Left lobe of liver (tissue), 2 donors: ENCODE results near the gene MYO7A. TPM values are rescaled to one million over a fixed set of nuclear protein-coding genes. Genes with fewer than 3 reads are reported as not detected.
"Not testable (repeated sequence)": the region's sequence is repeated elsewhere in the genome, so short reads cannot be mapped to it uniquely, and the experiment has no call there.

Experiments used
- ATAC-seq: fragments of 200-7000 bp; cut with Tn5 transposase; one replicate; pipeline ENCODE4 v1.9.1; 2020; ENCODE audit warnings: mild to moderate bottlenecking, moderate library complexity
- DNase-seq: peaks from one replicate; pipeline ENCODE4 v3.0.0-alpha.2; 2020; ENCODE audit warnings: low spot score
- total RNA-seq: library from RNA; stranded (reverse); gene quantifications from one replicate; pipeline ENCODE4 v1.2.1, GENCODE V29; 2021
- donor health status: DM: no; HTN: no; CAD: no; lungs with moderate emphysema.
- donor health status: DM: no; HTN: yes; CAD: no.

Gene MYO7A
- total RNA-seq, 1 donor from 2014 or later = 38.5 TPM

GRCh38 chr11:77092382-77092781 is 35.7 kb upstream of the MYO7A start:
- ATAC-seq = no peak

GRCh38 chr11:77093056-77093891 is 34.8 kb upstream of the MYO7A start:
- ATAC-seq (no peak), DNase-seq (no peak)

More at GRCh38 chr11:77092382-77092781, 35.7 kb upstream of the MYO7A start:
- no peak for DNase-seq

- DNase-seq (no peak), ATAC-seq (no peak)
Measured at GRCh38 chr11:77093987-77094840, 33.8 kb upstream of the MYO7A start.

DNA sequence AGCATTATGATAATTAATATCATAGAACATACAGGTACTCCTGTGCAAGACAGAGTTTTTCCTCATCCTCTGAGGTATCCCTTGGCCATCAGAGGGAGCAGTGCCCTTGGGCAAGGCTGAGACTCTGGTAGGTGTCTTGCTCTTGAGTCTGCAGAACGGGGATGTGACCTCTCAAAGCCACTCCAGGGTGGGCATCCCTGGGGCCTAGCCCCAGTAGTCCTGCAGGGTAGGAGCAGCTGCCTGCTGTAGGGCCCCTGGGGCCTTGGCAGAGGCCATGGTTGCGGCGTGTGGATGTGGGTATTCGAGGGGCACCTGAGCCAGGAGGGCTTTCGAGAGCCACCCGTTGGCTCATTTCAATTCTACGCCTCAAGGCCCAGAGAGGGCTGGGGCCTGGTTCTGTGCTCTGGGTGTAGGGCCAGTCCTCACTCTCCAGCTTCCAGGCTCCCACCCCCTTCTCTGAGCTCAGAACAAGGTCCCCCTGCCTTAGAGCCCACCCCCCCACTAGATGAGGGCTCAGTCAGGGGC is 33.1 kb upstream of the MYO7A start:
- ATAC-seq (no peak), DNase-seq (no peak)

DNA sequence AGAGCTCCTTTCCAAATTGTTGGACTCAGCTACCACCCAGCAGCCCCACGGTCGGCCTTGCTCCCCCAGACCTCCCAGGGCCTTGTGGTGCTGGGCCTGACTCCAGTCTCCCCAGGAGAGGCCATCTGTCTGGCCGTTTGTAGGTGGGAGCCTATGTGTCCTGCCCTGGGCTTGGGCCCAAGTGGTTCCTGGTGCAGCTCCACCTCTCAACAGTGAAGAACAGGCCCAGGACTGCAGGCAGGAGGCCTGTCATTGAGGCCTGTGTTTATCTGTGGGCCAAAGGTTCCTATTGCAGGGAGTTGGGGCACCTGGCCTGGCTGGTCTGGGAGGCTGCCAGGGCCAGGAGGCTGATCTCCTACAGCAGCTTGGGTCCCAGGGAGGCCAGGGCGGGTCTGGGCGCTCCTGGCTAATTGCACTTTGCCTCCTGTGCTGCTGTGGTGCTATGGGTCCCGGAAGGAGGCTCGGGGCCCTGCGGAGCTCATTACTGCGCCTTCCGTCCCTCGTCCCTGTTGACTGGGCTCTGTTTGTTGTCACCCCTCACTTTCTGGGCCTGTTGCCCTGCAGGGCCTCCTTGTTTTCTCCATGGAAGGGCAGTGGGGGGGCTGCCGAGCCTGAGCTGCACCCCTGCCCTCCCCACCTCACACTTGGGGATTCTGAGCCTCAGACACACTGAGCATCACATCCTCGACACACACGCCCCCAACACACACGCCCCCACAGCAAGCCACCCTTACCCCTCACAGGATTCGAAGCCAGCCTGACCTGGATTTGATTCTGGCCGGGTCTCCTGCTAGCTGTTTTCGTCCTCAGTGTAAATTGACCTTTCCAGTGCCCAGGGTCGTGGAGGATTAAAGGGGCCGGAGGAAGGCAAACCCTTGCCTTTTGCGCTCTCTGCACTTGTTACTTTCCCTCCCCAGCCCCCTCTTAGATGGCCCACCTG is 32.2 kb upstream of the MYO7A start:
- ATAC-seq = peak; percentile 84

GRCh38 chr11:77096591-77097019 is 31.4 kb upstream of the MYO7A start:
- ATAC-seq = peak; percentile 56
- peak; percentile 79 for DNase-seq

More for the DNA sequence above, 32.2 kb upstream of the MYO7A start:
- peak; percentile 96 for DNase-seq

DNA sequence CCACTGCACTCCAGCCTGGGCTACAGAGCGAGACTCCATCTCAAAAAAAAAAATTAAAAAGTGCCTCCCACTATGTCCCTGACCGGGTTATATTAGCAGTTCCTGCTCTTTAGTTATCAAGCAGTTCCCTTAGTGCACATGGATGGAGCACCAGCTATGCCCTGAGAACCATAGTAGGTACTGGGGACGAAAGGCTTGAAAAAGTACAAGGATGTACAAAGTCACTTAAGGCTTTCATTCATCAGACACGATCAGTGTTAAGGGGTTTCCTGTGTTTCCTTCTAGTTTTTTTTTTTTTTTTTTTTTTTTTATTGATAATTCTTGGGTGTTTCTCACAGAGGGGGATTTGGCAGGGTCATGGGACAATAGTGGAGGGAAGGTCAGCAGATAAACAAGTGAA is 30.9 kb upstream of the MYO7A start:
- ATAC-seq, DNase-seq: not testable (repeated sequence)

- no peak for DNase-seq
- no peak for ATAC-seq
Measured at GRCh38 chr11:77100166-77101042, 27.6 kb upstream of the MYO7A start.

DNA sequence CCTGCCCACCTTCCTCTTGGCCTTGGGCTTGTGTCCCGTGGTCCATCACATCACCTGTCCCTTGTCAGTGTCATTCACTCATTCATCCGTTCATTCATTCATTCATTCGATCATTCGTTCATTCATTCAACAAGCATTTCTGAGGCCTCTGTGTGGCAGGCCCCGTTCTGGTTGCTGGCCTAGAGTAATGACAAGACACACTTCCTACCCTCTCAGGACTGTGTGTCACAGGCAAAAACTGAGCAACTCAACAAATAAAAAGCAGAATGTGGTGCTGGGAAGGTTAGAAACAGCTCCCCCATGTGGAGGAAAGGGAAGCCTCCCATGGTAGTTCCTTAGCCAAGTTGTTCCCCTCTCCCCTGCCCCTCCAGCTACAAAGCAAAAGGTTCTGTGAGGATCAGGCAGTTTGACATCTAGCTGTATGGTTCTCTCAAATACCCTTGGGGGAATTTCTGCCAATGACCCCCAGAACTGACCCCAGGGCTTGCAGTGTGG is 27.0 kb upstream of the MYO7A start:
- DNase-seq (no peak), ATAC-seq (no peak)

DNA sequence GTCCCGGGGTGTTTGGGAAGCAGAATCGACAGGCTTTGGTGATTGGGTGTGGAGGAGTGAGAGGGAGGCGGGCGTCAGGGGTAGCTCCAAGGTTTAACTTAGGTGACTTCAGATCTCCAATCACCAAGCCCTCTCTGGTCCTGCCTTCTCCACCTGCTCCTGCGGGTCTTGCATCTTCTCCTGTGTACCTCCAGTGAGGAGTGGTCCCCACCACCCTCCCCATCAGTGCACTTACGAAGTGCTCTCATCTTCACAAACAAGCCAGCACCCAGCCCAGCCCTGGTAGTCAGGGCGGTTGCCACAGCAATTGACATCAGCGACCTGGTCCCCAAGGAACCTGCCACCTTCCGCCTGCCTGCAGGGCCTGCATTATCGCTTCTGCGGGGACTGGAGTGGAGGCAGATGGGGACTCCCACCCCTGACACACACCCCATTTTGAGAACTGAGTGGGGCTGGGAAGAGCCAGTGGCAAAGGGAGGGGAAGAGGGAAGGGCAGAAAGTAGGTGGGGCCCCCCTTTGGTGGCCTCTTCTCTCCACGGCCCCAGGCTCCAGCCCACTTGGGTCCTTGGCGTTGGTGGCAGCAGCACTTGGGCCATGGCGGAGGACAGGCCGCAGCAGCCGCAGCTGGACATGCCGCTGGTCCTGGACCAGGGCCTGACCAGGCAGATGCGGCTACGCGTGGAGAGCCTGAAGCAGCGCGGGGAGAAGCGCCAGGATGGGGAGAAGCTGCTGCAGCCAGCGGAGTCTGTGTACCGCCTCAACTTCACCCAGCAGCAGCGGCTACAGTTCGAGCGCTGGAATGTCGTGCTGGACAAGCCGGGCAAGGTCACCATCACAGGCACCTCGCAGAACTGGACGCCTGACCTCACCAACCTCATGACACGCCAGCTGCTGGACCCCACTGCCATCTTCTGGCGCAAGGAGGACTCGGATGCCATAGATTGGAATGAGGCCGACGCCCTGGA is 25.5 kb upstream of the MYO7A start, which contains the start of gene OMP:
TSS of gene OMP (plus strand) at position 595 of the 965 bp plus-strand sequence. CDS start at position 595, 0 bp downstream.
- DNase-seq (no peak), ATAC-seq (peak; percentile 2)

- no peak for DNase-seq
- no peak for ATAC-seq
Measured at GRCh38 chr11:77103319-77103718, 24.7 kb upstream of the MYO7A start.

GRCh38 chr11:77104727-77105126 is 23.3 kb upstream of the MYO7A start:
- ATAC-seq (no peak), DNase-seq (no peak)

DNA sequence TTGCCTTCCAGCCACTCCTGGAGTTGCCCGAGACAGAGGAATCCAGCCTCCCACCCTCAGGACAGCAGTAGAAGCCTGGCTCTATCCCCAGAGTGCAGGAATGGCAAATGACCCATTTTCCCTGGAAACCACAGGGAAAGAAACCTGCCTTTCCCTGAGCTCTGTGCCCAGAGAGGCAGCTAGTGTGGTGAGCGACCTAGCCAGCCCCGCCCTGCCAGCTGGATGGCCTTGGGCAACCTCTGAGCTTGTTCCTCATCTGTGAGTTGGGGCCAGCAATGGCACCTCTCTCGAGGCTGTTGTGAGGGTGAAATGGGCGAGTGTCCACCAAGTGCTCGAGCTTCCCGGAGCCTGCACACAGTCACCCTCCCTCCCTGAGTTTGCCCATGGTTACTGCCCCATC is 21.7 kb upstream of the MYO7A start:
- peak; percentile 76 for ATAC-seq
- DNase-seq = no peak

- DNase-seq = no peak
- no peak for ATAC-seq
Measured at GRCh38 chr11:77106759-77107158, 21.3 kb upstream of the MYO7A start.

- DNase-seq (no peak), ATAC-seq (peak; percentile 4)
Measured at GRCh38 chr11:77107950-77108349, 20.1 kb upstream of the MYO7A start.

DNA sequence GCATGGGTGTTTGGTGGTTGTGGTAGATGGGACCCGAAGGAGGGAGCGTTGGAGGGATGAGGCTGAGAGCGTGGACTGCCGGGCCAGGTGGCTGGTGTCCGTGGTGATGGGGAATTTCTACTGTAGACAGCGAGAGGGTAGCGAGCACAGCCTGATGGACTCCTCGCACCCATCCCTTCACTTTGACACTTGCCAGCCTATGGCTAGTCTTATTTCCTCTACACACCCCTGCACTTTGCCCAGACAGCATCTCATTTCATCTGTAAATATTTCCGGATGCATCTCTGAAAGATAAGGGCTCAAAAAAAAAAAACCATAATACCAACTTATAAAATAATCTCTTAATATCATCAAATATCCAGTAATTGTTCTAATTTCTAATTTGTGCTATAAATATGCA is 19.6 kb upstream of the MYO7A start:
- no peak for ATAC-seq
- no peak for DNase-seq

DNA sequence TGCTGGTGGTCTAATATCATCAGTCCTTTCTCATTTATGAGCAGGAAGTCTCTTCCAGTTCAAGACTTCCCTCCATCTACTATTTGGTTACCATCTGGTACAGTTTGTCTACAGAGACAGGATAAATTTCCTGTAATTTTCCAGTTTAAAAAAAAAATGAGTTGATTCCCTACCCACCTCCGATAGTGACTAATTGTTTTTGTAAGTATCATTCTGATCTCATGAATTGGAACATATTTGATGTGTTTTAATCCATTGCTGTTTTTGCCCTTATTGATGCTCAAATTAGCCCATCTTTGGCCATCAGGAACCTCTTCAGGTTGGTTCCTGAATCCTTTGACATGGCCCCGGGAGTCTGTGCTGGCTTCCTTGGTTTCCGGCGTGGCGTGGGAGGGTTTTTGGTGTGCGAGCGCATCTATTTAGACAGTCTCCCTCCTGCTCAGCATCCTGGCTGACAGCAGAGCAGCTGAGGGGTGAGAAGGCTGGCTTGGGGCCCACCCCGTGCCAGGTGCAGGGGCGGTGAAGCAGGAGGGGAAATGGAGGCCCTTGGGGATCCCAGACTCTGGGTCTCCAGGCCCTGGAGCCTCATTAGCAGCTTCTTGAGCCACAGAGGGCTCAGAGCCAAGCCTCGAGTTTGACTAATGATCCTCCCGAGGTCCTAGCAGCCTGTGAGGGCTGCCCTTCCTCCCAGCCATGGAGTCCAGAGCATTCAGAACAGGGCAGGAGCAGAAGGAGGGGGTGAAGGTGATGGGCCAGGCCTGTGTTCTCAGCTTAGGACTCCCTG is 18.6 kb upstream of the MYO7A start:
- DNase-seq = no peak
- no peak for ATAC-seq
